Measurements from ENCODE around the gene TWIST2.

TWIST2 gene

GRCh38 chr2:238908960-238909951, 61.4 kb downstream of the TWIST2 start:
- DNase-seq = no peak

- DNase-seq = no peak
Observed at GRCh38 chr2:238910751-238911351, 63.0 kb downstream of the TWIST2 start.

GRCh38 chr2:238911376-238912227, 63.7 kb downstream of the TWIST2 start:
- DNase-seq = no peak

GRCh38 chr2:238912228-238912915, 64.5 kb downstream of the TWIST2 start:
- DNase-seq = no peak

DNA sequence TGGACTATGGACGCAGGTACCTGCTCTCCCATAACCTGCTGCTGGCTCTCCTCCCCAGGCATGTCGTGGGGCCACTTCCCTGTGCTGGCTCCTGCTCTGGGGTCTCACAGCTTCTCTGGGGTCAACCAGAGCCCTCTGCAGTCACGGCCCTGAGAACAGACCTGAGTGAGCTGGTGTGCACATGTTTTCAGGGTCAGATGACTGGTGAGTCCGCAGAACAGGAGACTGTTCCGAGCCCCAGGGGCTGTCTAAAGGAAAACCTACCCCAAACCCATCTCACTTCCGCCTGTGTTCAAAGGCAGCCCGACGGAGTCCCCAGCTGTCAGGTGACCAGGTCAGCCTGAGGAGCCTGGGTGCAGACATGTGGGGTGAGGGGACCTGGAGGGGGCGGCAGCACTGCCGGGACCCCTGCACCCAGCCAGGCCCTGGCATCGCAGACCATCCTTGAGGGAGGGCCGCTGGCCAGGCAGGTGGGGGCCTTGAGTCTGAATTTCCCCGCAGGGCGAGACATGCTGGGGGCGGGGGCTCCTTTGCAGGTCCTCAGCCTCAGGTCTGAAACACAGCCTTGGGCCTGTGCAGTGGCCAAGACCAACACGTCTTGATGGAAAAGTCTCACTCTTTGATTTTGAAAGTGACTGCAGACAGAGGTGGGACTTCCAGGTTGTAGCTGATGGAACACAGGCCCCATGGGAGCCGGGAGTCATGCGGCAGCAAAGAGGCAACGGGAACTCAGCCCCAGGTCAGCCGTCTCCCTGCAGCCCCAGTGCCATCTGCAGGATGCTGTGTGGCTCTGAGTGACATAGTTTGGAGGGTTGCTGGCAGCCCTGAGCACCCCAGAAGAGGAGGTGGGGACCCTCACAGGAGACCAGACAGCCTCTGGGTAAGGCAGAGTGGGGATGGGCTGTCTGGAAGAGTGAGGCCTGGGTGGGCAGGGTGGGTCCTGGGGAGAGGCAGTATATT, 65.3 kb downstream of the TWIST2 start:
- no peak for DNase-seq

DNA sequence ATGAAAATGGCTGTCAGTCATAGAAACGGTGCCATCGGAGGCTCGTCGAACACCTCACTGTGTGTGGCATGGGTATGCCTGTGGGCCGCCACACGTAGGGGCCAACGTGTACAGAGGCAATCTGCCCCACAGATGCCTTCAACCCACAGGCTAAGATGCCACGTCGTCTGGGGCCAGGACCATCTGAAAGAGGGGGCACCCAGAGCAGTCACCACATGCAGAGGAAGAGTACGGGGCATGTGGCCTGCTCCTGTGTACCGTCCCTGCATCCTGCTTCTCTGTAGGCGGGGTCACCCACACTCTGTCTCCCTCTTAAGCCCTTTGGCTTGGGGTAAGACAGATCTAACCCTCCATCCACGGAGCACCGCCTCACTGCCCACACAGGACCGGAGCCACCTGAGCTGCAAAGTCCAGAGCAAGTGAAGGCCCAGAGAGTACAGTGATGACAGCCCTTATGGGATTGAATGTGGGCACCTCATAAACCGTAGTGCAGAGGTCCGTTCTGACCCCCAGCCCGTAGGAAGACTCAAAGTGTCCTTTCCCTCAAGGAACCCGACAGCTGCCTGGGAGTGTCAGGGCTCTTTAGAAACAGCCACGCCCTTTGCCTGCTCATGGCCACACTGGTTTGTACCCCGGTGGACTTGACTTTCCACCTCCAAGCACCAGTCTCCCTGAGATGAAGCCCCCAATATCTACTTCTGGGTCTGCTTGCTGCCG, 66.2 kb downstream of the TWIST2 start:
- DNase-seq = no peak

DNA sequence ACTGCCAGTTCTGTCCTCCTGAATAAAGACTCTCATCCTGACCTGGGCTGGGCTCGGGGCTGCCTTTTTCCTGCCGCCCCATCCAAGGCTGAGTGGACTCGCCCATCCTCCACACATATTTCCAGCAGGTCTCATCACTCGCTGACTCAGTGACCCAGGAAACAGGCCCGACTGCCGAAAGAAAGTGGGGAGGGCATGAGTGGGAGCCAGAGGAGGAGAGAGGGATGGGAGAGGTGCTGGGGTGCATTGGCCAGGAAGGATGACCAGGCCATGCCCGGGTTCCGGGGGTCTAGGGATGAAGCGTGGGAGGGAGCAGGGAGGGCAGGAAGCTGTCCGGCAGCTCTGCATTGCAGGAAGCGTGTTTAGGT, 66.7 kb downstream of the TWIST2 start:
- no peak for DNase-seq

DNA sequence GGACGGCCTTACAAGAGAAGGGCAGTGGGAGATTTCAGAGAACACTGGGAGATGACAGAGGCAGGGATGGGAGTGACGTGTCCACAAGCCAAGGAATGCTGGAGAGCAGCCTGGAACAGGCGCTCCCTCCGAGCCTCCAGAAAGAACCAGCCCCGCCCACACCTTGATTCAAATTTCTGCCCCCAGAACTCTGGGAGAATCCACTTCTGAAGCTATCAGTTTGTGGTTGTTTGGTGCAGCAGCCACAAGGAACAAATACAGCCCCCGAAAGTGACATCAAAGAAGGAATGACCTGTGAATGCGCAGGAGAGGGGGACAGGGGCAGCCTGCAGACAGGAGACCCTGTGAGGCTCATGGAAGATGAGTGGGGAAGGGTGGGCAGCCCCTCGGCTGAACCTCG, 67.3 kb downstream of the TWIST2 start:
- no peak for DNase-seq

GRCh38 chr2:238915596-238915995, 67.7 kb downstream of the TWIST2 start:
- DNase-seq = no peak

DNA sequence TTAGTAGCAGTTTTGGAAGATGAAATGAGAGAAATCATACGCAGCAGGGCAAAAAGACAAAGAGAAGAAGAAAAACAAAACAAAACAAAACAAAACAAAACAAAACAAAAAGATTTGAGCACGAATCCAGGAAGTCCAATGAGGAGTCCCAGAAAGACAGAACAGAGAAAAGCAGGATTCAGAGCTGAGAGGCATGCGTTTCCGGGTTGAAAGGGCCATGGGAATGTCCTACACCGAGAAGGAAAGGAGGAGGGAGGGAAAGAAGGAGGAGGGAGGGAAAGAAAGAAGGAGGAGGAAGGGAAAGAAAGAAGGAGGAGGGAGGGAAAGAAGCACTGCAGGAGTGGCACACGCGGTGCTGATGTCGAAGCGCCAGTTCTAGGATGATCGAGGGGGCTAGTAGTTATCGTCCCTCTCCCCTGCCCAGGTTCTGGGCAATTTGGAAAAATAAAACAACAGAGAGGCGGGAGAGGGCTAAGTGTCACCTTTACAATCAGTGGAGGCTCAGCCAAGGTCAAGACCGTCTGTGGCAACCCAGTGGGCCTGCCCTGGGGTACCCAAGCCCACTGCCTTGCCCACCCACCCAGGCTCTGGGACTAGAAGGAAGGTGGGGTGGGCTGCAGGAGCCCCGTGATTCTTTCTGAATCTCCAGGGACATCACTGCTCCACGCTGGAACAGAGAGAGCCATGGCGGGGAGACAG, 68.4 kb downstream of the TWIST2 start:
- no peak for DNase-seq

- no peak for DNase-seq
Observed at GRCh38 chr2:238916875-238917590, 69.1 kb downstream of the TWIST2 start.

DNA sequence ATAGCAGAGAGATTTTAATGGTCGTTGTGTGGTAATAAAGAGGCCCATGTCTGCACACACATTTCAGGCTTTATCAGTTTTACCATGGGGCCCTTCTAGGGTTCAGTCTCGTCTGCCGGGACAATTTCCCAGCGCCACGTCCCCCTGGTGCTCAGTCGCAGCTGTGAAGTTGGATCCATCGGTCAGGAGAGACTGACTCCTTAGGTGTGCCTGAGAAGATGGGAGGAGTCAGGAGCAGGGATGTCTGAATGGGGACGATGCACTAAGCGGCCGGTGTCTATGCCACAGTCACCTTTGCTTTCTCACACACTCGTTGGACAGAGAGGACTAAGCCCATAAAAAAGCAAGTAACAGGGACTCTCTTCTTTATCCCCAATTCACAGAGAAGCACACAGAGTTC, 71.4 kb downstream of the TWIST2 start:
- DNase-seq = no peak

DNA sequence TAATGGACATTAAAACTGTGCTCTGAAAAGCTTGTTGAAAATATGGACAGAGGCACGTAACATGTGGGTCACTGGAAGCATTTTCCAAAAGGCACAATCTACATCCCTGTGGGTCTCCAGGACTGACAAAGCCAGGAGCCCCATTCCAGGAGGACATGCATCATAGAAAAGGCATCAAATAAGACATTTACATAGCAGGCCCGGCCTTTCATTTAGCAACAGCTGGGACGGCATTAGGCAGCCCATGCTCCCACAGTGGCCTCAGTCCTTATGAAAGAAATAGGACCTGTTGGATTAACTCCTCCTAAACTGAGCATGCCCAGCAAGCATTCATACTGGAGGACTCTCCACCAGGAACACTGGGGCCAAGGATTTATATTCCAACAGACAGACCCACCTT, 72.2 kb downstream of the TWIST2 start:
- no peak for DNase-seq

DNA sequence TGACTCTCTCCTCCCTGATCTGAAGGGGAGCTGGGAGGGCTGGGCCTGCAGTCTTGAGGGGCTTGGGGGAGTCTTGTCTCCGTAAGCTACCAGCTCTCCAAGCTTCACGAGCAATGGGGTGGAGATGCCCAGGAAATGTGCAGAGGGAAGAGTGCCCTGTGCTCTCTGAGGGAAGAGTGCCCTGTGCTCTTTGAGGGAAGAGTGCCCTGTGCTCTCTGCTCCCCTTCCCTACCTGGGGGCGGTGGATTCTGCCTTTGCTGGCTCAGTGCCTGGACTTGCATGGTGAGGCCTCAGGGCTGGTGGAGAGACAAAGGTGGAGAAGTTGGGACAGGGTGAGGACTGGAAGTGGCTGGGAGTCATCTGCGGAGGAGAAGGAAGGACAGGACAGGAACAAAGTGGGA, 72.7 kb downstream of the TWIST2 start:
- DNase-seq = no peak

DNA sequence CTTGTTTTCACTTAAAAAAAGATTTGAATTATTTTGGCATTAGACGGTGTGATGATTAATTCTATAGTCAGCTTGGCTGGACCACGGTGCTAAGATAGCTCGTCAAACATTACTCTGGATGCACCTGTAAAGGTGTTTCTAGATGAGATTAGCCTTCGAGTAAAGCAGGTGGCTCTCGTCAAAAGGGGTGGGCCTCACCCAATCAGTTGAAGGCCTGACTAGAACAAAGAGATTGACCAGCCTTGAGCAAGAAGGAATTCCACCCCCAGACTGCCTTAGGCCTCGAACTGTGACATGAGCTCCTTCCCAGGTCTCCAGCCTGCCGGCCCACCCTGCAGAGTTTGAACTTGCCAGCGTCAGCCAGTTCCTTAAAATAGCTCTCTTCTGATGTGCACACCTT, 73.4 kb downstream of the TWIST2 start:
- no peak for DNase-seq

GRCh38 chr2:238921681-238922319, 73.9 kb downstream of the TWIST2 start:
- no peak for DNase-seq

- DNase-seq = no peak
Observed at GRCh38 chr2:238922435-238922834, 74.5 kb downstream of the TWIST2 start.

DNA sequence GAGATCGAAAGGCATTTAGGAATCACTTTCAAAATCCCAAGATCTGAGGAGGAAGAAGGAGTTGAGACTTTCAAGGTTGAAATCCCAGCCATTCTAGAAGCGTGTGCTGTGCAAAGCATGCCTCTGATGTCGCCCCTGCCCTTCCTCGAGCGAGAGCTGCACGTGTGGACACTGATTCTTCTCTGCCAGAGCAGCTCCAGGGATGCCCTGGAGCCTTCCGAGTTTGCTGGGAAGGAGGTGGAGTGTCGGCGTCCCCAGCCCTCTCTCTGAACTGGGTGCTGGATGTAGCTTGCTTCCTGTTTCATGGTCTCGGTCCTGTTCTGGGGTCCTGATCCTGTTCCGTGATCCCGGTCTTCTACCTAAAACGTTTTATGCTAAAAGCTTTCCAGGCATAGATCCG, 76.1 kb downstream of the TWIST2 start:
- DNase-seq = no peak

GRCh38 chr2:238924796-238925195, 76.9 kb downstream of the TWIST2 start:
- DNase-seq = no peak
